ENCODE measurements around the gene RNF32. TPM values are rescaled to one million over a fixed set of nuclear protein-coding genes. Genes with fewer than 3 reads are reported as not detected.

RNF32 gene
- total and polyA plus RNA-seq, 2 of the 13 experiments (the other 11 are each of a cell fraction or from before 2014, with no cell fraction given) = not detected

GRCh38 chr7:156611014-156612010 is 29.3 kb upstream of the RNF32 start (continued):
- TF ChIP-seq, protein P1, sequence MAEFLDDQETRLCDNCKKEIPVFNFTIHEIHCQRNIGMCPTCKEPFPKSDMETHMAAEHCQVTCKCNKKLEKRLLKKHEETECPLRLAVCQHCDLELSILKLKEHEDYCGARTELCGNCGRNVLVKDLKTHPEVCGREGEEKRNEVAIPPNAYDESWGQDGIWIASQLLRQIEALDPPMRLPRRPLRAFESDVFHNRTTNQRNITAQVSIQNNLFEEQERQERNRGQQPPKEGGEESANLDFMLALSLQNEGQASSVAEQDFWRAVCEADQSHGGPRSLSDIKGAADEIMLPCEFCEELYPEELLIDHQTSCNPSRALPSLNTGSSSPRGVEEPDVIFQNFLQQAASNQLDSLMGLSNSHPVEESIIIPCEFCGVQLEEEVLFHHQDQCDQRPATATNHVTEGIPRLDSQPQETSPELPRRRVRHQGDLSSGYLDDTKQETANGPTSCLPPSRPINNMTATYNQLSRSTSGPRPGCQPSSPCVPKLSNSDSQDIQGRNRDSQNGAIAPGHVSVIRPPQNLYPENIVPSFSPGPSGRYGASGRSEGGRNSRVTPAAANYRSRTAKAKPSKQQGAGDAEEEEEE (CRISPR knock-in tag; IDR thresholded peaks at IDR 0.05; ENCODE audit: borderline replicate concordance) = no peak
- no peak for TF ChIP-seq PITX1 (CRISPR knock-in tag; IDR thresholded peaks at IDR 0.05)
- no peak for TF ChIP-seq SAP130 (CRISPR knock-in tag; IDR thresholded peaks at IDR 0.05; ENCODE audit: low read depth)
- TF ChIP-seq JUNB (CRISPR knock-in tag; IDR thresholded peaks at IDR 0.05; ENCODE audit: borderline replicate concordance) = no peak
- peak; percentile 56; the same call in 1 of the 2 replicates for TF ChIP-seq GATAD2A (CRISPR knock-in tag; IDR thresholded peaks at IDR 0.05)
- TF ChIP-seq SMC3 (IDR thresholded peaks at IDR 0.05; ENCODE audit: low read length) = no peak
- TF ChIP-seq, protein P2, sequence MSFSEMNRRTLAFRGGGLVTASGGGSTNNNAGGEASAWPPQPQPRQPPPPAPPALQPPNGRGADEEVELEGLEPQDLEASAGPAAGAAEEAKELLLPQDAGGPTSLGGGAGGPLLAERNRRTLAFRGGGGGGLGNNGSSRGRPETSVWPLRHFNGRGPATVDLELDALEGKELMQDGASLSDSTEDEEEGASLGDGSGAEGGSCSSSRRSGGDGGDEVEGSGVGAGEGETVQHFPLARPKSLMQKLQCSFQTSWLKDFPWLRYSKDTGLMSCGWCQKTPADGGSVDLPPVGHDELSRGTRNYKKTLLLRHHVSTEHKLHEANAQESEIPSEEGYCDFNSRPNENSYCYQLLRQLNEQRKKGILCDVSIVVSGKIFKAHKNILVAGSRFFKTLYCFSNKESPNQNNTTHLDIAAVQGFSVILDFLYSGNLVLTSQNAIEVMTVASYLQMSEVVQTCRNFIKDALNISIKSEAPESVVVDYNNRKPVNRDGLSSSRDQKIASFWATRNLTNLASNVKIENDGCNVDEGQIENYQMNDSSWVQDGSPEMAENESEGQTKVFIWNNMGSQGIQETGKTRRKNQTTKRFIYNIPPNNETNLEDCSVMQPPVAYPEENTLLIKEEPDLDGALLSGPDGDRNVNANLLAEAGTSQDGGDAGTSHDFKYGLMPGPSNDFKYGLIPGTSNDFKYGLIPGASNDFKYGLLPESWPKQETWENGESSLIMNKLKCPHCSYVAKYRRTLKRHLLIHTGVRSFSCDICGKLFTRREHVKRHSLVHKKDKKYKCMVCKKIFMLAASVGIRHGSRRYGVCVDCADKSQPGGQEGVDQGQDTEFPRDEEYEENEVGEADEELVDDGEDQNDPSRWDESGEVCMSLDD (CRISPR knock-in tag; IDR thresholded peaks at IDR 0.05; ENCODE audit: borderline replicate concordance) = no peak
- no peak for TF ChIP-seq ZZZ3 (CRISPR knock-in tag; IDR thresholded peaks at IDR 0.05; ENCODE audit: borderline replicate concordance)
- peak; percentile 39; the same call in 1 of the 2 replicates for TF ChIP-seq ZFY (CRISPR knock-in tag; IDR thresholded peaks at IDR 0.05)
- no peak for TF ChIP-seq CTCF (CRISPR knock-in tag; IDR thresholded peaks at IDR 0.05)
- TF ChIP-seq, protein P3, sequence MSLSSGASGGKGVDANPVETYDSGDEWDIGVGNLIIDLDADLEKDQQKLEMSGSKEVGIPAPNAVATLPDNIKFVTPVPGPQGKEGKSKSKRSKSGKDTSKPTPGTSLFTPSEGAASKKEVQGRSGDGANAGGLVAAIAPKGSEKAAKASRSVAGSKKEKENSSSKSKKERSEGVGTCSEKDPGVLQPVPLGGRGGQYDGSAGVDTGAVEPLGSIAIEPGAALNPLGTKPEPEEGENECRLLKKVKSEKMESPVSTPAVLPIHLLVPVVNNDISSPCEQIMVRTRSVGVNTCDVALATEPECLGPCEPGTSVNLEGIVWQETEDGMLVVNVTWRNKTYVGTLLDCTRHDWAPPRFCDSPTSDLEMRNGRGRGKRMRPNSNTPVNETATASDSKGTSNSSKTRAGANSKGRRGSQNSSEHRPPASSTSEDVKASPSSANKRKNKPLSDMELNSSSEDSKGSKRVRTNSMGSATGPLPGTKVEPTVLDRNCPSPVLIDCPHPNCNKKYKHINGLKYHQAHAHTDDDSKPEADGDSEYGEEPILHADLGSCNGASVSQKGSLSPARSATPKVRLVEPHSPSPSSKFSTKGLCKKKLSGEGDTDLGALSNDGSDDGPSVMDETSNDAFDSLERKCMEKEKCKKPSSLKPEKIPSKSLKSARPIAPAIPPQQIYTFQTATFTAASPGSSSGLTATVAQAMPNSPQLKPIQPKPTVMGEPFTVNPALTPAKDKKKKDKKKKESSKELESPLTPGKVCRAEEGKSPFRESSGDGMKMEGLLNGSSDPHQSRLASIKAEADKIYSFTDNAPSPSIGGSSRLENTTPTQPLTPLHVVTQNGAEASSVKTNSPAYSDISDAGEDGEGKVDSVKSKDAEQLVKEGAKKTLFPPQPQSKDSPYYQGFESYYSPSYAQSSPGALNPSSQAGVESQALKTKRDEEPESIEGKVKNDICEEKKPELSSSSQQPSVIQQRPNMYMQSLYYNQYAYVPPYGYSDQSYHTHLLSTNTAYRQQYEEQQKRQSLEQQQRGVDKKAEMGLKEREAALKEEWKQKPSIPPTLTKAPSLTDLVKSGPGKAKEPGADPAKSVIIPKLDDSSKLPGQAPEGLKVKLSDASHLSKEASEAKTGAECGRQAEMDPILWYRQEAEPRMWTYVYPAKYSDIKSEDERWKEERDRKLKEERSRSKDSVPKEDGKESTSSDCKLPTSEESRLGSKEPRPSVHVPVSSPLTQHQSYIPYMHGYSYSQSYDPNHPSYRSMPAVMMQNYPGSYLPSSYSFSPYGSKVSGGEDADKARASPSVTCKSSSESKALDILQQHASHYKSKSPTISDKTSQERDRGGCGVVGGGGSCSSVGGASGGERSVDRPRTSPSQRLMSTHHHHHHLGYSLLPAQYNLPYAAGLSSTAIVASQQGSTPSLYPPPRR (CRISPR knock-in tag; IDR thresholded peaks at IDR 0.05; ENCODE audit: borderline replicate concordance) = no peak
- no peak for TF ChIP-seq HOMEZ (CRISPR knock-in tag; IDR thresholded peaks at IDR 0.05; ENCODE audit: low read depth)

Data from HepG2 (cell line).